NK-92 treated with Interleukin-12 subunit alpha and Interleukin-12 subunit beta, amount 100 ng/mL, for 24 hours (cell line): ENCODE results near the gene SRSF3.
"Not testable (repeated sequence)": the region's sequence is repeated elsewhere in the genome, so short reads cannot be mapped to it uniquely, and the experiment has no call there.

ENCODE experiments used
- DNase-seq: peaks from one replicate; lab custom pipeline; 2025; lab: John Stamatoyannopoulos, UW

The SRSF3 gene

GRCh38 chr6:36576578-36576977 is 17.6 kb upstream of the SRSF3 start:
- no peak for DNase-seq

GRCh38 chr6:36577301-36577700 is 16.9 kb upstream of the SRSF3 start:
- DNase-seq = no peak

GRCh38 chr6:36578030-36578429 is 16.1 kb upstream of the SRSF3 start:
- no peak for DNase-seq

- DNase-seq = no peak
These were observed 15.7 kb upstream of the SRSF3 start for GRCh38 chr6:36578431-36578830.

GRCh38 chr6:36580184-36580526 is 14.0 kb upstream of the SRSF3 start:
- no peak for DNase-seq

- no peak for DNase-seq
These were observed 12.4 kb upstream of the SRSF3 start for GRCh38 chr6:36581716-36582115.

GRCh38 chr6:36586606-36587005 is 7.6 kb upstream of the SRSF3 start:
- DNase-seq = no peak

GRCh38 chr6:36589025-36589400 is 5.1 kb upstream of the SRSF3 start:
- DNase-seq = not testable (repeated sequence)

GRCh38 chr6:36590237-36590636 is 3.9 kb upstream of the SRSF3 start:
- DNase-seq = no peak

GRCh38 chr6:36592221-36592655 is 1.9 kb upstream of the SRSF3 start:
- peak; percentile 62 for DNase-seq

GRCh38 chr6:36593569-36594028 is 563 bp upstream of the SRSF3 start:
- DNase-seq = no peak

GRCh38 chr6:36594816-36595643 is 868 bp downstream of the SRSF3 start:
- no peak for DNase-seq

GRCh38 chr6:36596356-36596755 is 2.2 kb downstream of the SRSF3 start:
- DNase-seq = no peak

- no peak for DNase-seq
These were observed 3.6 kb downstream of the SRSF3 start for GRCh38 chr6:36597775-36598174.

GRCh38 chr6:36598326-36598725 is 4.2 kb downstream of the SRSF3 start:
- no peak for DNase-seq

GRCh38 chr6:36598739-36599318 is 4.7 kb downstream of the SRSF3 start:
- DNase-seq = no peak

- no peak for DNase-seq
These were observed 5.6 kb downstream of the SRSF3 start for GRCh38 chr6:36599791-36600209.

GRCh38 chr6:36600564-36601146 is 6.5 kb downstream of the SRSF3 start:
- DNase-seq = no peak

GRCh38 chr6:36601818-36602217 is 7.7 kb downstream of the SRSF3 start:
- not testable (repeated sequence) for DNase-seq

- no peak for DNase-seq
These were observed 9.3 kb downstream of the SRSF3 start for GRCh38 chr6:36603222-36604089.

GRCh38 chr6:36604090-36605060 is 10.2 kb downstream of the SRSF3 start:
- DNase-seq = no peak
